Measurements from ENCODE around the gene DLGAP1.
"Not testable (repeated sequence)": the region's sequence is repeated elsewhere in the genome, so short reads cannot be mapped to it uniquely, and the experiment has no call there.

The DLGAP1 gene

DNA sequence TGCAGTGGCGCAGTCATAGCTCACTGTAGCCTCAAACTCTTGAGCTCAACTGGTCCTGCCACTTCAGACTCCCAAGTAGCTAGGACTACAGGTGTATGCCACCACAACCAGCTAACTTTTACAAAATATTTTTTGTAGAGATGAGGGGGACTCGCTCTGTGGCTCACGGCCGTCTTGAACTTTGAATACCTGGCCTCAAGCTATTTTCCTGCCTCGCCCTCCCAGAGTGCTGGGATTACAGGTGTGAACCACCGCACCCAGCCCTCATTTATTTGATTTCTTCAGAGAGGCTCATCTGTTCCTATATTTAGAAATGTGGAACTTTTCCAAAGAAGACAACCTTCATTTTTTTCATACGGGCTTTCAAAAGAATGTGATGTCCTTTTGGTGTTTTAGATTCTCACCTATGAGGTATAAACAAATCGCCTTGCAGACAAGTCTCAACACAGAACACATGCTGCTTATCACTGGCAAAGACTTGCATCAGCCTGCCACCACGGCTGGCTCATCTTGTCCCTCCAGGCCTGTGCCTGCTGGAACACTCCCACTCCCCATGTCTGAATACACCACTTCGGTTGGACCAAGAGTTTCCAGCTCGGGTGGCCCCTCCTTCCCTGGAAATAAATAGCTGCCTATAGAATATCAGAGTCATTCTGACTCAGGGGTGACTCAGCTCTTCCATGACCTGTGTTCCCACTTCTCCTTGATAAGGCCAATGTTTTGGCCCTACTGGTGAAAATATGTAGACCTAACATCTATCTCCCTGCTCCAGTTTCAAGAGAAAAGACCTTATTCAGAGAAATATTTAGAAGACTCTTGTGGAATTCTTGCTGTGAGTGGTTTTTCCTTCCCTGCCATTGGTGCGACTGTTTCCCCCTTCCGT, 802.5 kb downstream of the DLGAP1 start:
- peak; percentile 98 for DNase-seq

DNA sequence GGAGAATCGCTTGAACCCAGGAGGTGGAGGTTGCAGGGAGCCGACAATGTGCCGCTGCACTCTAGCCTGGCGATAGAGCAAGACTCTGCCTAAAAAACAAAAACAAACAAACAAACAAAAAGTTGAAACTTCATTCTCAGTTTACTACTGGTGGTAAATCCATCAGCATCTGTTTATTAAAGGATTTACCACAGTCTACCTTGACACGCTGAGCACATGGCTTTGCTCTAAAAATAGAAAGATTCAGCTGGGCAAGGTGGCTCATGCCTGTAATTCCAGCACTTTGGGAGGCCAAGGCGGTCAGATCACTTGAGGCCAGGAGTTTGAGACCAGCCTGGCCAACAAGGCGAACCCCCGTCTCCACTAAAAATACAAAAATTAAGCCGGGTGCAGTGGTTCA, 803.8 kb downstream of the DLGAP1 start:
- DNase-seq = no peak

DNA sequence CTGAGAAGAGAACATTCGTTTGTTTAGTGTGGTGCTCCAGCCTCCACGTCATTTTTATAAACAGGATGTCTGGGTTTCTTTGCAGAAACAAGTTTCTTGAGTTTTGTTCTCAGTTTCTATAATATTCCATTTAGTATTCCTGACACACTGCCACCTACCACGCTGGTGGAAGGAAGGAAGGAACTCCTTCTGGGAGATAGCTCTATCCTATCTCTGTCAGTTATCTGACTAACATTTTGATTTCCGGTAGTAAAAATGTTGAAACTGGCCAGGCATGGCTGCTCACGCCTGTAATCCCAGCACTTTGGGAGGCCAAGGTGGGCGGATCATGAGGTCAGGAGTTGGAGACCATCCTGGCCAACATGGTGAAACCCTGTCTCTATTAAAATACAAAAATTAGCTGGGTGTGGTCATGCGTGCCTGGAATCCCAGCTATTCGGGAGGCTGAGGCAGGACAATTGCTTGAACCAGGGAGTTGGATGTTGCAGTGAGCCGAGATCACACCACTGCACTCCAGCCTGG, 804.5 kb downstream of the DLGAP1 start:
- not testable (repeated sequence) for DNase-seq

DNA sequence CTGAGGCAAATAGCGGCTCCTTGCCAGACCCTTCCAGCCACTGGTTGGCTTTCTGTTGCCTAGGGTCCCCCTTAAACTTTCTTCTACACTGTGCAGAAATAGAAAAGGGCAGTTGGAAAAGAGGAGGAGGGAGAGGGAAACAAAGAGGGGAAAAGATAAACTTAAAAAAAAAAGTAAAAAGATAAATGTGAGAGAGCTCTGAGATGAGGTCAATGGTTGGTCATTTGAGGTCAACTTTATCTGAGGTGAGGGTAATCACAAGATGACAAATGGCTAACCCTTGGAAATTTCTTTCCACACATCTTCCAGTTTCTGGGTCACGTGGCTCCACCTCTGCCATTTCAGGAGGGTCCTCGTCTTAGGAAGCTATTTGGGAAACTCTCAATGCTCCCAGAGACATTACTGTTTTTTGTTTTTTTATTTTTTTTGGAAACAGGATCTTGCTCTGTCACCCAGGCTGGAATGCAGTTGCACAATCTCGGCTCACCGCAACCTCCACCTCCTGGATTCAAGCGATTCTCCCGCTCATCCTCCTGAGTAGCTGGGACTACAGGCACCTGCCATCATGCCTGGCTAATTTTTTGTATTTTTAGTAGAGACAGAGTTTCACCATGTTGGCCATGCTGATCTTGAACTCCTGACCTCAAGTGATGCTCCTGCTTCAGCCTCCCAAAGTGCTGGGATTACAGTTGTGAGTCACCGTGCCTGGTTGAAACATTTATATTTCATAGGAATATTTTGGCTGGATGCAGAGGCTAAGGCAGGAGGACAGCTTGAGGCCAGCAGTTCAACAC, 805.3 kb downstream of the DLGAP1 start:
- peak; percentile 80 for DNase-seq

DNA sequence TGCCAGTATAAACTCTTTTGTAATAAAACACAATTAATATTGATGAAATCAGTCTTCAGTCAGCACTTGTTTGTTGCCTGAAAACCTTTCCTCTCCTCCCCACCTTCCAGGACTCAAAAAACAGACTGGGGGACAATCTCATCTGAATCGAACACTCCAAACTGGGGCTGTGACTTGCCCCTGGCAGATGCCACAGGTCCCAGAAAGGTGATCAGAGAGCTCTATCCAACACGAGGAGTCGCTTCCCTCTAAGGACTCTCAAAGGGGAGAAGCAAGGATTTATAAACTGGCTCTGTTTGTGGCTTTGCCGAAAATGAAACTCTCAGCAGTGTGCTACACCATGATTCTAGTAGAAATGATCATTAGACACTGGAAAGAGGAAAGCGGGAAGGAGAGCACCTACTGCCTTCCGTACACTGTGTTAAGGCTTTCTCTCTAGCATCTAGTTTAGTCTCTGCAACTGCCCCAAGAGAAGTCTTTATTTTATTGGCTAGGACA, 805.9 kb downstream of the DLGAP1 start:
- DNase-seq = no peak

DNA sequence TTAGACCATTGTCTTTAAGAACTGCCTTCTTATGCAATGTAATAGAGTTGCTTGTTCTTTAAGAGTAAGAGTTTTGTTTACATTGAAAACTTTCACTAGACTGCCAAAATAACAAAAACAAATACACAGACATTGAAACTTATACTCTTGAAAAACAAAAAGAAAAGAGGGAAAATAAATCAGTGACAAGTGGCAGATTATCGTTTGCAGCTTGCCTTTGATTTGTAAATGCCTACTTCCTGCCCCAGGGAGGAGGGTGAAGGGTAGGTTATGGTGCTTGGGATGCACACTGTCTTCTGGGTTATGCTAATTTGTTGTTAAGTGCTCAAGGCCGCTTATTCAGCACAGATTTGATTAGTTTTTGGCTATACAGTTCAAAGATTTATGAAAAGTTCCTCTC, 806.5 kb downstream of the DLGAP1 start:
- no peak for DNase-seq

DNA sequence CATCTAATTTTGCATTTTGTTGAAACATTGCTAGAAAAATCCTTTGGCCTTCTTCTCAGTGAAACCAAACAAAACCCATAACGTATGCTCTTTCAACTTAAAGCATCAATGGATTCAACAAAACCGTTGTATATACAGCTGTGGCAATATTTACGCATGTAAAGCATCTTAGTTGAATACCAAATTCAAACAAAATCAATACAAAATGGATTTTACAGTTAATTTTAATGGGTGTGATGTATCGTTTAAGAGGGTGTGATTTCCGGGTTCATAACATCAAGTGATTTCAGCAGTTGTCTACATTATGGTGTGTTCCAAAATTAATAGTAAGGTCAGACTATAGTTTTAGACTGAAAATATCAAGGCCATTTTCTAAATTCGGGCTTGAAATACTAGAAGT, 806.9 kb downstream of the DLGAP1 start:
- DNase-seq = no peak

DNA sequence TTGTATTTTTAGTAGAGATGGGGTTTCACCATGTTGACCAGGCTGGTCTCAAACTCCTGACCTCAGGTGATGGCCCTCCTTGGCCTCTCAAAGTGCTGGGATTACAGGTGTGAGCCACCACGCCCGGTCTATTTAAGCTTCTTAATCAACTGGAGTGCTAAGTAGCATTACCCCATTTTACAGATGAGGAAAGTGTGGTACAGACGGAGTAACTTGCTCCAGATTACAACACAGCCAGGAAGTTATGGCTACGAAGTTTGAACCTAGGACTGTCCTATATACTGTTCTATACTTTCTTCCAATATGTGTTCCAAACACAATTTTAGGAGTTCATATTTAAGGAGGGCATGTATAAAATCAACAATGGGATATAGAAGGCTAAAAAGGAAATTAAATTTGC, 807.5 kb downstream of the DLGAP1 start:
- DNase-seq = no peak

DNA sequence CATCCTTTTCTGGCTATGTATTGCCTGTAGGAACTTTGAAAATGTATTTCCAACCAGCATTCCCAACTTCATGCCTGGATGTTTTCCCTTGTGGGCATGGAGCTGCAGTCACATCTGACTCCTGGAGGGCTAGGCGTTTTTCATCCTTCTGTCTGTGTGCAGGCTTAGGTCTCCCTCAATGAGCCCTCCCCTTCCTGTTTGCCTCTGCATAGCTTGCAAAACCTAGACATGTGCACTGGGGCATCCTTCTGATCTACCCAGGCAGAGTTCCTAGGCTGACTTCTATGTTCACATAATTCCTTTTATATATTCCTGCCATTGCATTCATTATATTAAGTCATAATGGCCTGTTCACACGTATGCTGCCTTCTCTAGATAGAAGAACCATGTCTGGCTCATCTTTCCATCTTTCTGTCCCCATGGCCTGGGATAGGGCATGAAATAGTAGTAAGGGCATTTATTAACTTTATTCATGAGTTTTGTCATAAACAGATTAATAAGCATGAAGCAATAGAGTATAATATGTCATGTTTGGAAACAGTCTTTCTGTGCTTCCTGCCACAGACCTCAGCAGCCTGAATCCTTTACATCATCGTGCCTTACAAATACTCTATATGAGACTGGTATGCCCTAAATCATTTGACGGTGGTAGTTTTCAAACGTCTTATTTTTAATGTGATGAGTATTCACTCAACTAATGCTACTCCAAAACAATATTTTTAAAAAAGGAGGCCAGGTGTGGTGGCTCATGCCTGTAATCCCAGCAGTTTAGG, 809.5 kb downstream of the DLGAP1 start:
- no peak for DNase-seq

DNA sequence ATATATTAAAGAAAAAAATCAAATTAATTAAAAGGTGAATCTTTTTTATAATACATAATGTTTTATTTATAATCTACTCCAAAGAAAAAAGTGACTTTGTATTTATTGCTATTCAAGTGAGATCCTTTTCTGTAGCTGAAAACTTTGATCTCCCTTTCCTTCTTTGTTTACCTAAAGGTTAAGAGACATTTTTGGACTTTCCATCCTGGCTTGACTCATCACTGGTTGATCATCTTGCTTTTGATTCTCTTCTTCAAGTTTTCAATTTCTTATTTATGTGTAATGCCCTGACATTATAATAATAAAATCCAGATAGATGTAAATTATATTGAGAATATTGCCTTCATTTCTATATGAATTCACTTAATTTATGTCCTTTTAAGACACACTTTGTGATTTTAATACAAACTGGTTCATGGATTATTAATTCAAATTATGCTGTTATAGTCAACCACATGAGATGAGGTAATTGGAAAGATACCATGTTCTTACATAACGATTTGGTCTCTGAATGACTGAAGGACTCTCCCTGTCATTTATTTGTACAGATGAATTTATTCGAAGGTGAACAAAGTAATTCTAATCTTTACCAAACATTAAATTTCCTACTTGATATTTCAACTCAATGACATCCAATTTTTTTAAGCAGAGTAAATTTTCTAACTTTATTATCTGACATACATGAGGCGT, 820.7 kb downstream of the DLGAP1 start:
- no peak for DNase-seq

DNA sequence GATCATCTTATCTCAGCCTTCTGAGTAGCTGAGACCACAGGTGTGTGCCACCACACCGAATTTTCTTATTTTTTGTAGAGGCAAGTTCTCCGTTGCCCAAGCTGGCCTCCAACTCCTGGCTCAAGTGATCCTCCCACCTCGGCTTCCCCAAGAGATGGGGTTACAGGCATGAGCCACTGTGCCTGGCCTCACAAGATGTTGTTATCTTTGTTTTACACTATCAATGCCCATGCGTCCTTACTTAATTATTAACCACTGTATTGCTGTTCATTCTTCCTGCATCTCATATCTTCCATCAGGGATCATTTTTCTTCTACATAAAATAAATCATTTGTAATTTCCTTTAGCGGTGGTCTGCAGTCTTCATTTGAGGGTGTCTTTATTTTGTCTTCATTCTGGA, 823.2 kb downstream of the DLGAP1 start:
- no peak for DNase-seq

DNA sequence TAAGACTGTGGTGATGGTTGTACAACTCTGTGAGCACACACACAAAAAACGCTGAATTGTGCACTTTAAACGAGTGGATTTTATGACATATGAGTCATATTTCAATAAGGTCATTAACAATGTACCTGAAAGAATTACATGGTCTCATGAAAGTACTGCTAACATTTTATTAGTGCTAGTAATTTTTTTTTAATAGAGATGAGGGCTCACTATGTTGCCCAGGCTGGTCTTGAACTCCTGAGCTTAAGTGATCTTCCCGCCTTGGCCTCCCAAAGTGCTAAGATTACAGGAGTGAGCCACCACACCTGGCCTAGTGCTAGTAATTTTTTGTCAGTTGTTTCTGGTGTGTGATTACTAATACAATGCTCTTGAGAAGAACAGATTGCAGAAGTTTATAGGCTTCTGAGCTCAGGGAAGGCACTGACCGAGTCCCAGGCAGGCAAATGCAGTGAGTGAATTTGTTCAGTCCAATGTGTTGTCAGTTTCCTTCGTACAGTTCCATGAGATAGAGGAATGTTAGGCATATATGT, 828.1 kb downstream of the DLGAP1 start:
- DNase-seq = no peak

DNA sequence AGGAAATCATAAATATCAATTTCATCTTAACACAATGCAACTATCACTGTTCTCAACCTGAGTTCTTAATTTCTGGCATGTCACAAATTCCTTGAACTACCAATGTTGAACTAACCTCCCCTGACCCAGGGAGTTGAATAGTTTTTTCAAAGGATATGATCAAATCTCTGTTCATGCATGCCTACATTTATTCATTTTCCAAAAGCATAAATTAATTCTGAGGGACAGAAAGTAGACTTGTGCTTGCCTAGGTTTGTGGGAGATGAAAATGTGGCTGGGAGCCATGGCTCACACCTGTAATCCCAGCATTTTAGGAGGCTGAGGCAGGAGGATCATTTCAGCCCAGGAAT, 829.4 kb downstream of the DLGAP1 start:
- no peak for DNase-seq

DNA sequence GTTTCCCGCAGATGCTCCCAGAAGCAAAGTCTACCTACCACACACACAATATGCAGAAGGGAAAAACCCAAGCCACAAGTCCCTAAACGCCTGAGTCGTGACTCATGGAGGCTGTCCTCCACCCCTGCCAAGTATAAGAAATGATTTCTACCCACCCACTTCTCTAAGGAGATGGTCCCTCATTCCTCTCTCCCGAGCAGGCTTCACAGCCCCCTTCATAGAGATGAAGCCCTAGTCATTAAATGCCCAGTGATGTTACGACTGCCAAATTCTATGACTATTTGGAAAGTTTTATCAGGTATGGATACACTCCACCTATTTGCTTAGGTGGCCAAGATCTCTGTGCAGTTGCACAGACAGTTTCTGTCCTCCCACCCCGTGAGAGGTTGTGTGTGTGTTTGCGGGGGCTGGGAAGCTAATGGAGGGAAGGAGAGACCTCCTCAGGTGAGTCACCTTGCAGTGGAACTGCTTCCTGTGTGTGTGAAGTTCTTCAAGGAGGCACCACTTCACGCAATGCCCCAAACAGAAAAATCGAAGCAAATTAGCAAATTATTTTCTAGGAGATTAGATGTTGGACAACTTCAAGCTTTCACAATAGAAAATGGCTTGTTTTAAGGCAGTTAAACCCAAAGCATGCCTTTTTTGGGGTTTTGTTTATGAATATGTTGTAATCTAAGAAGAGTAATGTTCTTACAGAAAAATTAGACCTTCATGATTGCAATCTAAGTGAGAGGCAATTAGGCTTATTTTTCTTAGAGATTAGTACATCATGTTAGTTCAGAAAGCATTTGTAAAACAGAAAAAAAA, 830.0 kb downstream of the DLGAP1 start:
- peak; percentile 97 for DNase-seq

DNA sequence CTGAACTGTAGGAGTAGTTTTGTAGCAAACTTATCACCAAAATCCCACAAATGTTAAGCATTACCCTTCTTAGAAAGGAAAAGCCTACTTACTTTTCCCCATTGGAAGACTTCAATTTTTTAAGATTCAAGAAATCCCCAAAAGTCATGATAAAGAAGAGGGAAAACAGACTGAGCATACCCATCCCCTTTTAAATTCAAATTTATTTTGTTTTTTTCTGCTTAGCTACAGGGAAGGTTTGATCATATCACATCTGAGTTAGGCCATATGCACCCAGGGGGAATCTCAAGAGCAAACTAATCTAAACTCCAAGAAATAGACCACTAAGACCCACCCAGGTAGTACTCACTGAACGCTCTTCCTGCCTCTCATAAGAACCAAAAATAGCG, 830.6 kb downstream of the DLGAP1 start:
- DNase-seq = no peak

DNA sequence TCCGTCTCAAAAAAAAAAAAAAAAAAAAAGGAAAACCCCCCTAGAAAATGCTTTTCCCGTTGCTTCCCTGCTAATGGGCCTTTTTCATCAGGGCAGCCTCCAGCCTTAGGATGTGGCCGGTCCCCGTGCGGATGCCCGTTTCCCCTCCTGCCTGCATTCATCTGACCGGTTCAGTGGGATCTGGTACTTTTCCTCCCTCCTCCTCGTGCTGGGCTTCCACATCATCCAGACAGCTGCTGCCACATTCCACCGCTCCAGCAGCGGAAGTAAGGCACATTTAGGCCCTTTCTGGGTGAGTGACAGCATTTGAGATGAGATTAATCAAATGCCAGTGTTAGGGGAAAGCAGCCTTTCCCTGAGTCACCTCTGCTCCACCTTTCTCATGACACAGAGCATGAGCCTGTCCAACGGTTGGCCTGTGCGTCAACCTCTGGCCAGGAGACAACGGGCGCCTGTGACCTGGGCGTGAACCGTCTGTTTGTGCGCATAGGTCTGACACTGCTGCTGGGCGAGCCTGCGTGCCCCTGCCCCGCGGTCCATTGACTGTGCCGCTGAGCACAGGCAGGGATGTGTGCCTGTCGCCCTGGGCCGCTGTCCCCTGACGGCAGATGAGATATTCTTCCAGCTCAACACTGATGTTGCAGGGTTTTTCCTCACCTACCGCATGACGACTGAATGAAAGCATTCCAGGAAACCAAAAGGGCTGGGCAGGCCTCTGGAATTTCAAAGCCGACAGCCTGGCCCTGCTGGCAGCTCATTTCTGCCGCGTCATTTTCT, 831.1 kb downstream of the DLGAP1 start:
- DNase-seq = peak; percentile 98

DNA sequence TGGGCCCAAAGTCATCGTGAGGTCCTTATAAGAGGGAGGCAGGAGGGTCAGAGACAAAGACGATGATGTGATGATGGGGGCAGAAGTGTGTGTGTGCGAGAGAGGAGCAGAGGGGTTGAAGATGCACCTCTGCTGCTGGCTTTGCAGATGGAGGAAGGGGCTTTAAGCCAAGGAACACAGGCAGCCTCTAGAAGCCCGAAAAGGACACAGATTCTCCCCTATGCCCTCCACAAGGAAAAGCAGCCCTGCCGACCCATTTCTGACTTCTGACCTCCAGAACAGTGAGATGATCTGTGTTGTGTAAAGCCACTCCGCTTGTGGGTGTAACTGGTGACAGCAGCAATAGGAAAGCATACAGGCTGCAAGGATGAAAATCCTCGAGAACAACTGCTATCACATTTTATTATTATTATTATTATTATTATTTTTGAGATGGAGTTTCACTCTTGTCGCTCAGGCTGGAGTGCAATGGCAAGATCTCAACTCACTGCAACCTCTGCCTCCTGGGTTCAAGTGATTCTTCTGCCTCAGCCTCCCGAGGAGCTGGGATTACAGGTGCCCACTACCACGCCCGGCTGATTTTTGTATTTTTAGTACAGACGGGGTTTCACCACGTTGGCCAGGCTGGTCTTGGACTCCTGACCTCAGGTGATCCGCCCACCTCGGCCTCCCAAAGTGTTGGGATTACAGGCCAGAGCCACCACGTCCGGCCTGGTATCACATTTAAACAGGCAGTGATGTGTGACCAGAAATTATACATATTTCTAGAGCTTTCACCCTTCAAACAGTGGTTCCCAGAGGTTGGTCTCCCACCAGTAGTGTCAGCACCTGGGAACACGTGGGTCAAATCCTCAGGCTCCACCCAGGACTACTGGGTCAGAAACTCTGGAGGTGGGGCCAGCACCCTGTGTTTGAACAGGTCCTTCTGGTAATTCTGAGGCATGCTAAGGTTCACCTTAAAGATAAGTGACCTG, 834.7 kb downstream of the DLGAP1 start:
- DNase-seq = no peak

DNA sequence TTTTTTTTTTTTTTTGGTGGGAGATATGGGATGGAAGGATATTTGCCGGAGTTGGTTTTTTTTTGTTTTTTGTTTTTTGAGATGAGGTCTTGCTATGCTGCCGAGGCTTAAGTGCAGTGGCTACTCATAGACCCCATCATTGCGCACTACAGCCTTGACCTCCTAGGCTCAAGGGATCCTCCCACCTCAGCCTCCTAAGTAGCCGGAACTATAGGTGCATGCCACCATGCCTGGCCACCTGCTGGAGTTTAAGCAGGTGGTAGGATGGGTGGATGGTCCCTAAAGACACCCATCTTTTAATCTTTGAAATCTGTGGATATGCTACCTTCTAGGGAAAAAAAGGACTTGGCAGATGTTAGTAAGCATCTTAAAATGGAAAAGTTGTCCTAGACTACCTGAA, 835.4 kb downstream of the DLGAP1 start:
- no peak for DNase-seq

DNA sequence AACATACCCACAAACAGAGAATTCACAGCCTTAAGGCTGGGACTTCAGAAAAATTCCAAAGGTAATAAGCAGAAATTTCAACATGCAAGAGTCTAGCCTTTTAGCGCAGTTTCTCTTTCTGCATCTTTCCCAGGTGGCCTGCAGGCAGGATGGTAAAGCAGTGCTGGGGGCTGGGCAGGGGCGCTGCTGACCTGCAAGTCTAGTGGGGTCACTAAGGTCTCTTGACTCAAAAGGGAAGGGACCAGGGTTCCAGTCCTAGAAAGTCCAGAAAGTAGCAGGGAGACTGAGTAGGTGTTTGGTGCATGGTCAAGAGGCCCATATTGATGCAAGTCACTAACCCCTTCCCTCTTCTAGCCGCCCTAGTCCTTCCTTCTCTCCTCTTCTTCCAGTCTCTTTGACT, 835.9 kb downstream of the DLGAP1 start:
- DNase-seq = no peak

Data from fibroblast of skin of scalp (primary cell).